CD4-positive, alpha-beta T cell treated with Interleukin-17A for 1 hour (primary cell): ENCODE measurements around the gene HOXB8.

Experiments
- DNase-seq: peaks from one replicate; pipeline ENCODE4 v3.0.0-alpha.2; 2020

HOXB8 gene

DNA sequence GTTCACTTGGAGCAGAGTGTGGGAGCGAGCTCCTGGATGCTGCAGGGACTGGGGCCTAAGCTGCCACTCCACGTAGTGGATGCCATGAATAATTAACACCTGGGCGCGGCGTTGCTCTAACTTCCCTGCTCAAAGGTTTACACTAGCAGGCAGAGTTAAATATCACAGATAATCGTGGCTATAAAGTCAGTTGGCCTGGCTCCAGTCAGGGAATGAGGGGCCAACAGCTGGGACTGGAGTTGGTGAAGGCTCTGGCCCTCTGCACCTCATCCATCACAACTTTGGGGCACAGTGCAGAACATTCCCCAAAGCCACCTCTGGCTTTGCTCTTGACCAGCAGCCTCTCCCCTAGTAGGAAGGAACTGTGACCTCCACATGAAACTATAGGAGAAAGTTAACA, 47.9 kb downstream of the HOXB8 start:
- DNase-seq, result no peak

DNA sequence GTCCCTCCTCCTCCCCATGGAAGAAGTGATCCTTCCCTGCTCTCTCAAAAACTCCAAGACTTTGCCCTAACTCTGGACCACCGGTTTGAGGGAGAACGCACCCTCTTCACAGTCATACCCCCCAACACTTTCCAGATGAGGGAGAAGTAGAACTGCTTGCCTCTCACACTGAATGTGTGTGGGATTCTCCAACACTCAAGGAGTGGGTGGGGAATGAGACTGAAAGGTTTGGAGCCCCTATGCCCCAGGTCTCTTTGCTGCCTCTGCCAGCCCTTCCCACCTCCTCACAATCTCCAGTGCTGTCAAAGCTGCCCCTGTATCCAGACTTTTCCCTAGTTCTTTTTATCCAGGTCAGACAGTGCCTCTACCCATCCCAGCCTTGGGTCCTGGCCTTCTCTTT, 48.4 kb downstream of the HOXB8 start:
- no peak for DNase-seq

DNA sequence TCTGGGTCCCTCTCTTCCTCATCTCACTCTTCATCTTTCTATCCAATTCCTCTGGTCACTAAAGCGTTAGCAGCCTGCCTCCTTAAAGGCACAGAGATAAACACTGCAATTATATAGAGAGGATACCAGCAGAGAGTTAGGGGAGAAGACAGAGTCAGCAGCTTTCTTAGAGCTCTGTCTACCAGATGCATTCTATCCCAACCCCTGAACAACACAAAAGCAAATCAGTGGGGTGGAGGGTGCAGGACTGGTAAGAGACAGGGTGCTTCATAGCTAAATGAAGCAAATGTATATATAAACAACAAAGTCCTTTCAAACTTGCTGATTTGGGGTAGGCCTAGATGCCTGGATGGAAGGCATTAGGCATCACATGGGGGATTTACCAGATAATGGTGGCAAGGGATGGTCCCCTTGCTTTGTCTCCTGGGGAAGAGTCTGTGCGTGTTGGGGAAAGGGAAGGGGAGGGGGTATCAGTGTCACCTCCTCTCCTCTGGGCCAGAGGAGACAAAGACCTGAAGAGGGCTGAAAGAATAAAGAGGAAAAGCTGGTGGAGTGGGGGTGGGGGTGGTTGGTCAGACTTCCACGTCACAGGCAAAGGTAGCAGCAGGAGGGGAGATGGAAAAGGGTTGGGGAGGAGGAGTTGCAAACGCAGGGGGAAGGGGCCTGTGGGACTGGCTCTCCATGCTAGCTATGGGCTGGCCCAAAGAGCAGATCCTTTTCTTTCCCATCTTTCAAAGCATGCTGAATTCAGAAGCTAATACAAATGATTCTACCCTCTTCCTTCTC, 49.0 kb downstream of the HOXB8 start:
- no peak for DNase-seq

DNA sequence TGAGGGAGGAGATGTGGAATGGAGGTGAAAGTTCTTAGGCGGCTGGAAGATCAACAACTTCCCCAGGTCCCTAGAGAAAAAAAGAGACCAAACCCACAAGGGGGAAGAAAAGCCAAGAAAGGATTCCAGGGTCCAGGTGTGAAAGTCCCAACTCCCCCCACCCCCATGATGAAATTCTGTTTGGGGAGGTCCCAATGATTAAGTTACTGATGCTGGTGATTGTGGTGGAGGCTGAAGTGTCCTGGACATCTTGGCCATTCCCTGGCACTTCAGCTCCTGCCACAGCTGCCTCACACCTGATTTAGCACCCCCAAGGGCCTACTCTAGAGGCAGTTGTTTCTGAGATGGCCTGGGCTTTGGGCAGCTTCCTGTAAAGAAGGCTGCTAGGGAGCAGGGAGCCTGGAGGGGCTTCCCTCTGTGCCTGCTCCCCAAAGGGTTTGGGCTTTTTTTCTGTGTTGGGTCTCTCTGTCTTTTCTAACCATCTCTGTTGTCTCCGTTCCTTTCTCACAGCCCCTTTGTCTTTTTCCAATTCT, 50.0 kb downstream of the HOXB8 start:
- no peak for DNase-seq

DNA sequence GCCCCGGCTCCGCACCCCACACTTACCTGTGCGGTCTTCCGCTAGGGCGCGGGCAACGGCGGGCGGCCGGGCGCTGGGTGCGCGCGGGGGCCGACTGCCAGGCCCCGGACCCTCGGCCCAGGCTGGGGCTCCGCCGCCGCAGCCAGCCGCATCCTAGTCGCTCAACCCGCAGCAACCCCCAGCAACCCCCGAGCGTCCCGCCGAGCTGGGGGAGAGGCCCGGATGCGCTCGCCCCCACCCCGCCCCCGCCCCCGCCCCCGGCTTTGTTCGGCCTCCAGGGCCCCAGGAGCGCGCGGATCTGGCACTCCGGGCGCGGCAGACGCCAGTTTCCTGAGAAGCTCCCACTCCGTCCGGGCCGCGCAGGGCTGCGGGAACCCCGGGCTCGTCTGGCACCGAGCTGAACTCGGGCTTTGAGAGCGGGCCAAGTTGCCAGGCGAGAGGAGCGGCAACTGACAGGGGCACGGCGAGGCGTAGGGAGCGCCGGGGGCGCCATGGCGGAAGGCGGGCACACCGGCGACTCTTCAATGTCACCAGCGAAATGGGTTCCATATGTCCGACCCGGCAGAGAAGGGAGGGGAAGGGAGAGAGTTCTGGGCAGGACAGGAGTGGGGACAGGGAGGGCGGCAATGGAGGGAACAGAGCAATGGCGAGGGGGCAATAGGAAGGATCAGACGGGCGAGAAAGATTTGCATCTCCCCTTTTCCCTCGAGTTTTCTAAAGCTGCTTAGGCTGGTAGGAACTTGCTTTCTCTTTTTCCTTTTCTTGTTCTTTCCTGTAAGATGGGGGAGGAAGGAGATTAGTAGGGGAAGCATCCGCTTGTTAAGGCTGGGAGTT, 50.7 kb downstream of the HOXB8 start:
- DNase-seq, result no peak

DNA sequence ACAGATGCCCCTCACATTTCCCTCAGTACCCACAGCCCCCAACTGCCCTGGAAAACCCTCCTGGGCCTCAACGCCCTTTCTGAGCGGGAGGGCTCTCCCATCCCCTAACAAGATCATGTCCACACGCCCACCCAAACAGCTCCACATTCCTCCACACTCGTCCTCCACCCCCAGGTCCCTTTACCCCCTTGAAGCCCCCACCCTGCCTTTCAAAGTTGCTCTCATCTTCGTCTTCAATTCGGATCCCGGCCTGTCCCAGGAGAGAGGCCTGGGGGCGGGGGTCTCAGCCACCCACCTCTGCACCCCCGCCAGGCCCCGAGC, 51.3 kb downstream of the HOXB8 start:
- DNase-seq, result no peak

DNA sequence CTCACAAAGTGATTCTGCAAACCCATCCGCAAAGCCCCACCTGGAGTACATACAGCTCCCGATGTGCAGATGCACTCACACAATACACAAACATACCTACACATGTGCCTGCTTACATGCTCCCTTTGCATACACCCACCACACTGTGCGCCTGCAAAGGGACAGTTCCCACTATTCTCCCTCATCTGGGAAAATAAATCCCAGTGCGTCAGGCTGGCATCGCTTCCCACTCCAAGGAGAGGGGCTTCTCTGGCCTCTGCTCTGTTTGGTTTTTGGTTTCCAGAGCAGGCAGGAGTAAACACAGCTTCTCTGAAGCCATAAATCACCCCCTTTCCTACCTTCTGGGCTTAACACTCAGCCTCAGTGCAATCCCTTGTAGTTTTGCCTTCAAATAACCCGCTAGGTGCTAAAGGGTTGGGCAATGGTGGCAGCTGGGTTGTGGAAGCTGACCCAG, 51.7 kb downstream of the HOXB8 start:
- DNase-seq, result no peak

DNA sequence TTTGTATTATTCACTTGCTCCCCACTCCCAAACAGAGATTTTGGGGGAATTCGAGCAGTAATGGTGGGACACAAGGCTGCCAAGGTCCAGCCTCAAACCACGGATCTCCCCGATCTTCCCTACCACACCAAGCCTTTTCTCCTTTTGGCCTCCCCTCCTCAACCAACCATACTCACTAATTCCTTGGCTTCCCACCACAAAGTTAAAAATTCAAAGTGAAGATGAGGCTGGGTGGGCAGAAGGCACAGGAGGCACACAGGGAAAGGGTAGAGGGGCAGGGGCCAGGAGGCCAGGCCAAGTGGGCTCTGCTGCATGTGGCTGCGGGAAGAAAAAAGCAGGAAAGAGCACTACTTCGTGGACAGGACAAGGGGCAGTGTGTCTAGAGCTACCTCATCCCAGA, 52.2 kb downstream of the HOXB8 start:
- DNase-seq, result no peak
